Small intestine (tissue), 7 donors: Measurements from ENCODE around the gene CFAP97D2. TPM values are rescaled to one million over a fixed set of nuclear protein-coding genes. Genes with fewer than 3 reads are reported as not detected.

ENCODE experiments used
- DNase-seq, 2 donors: peaks; one replicate each; pipeline versions ENCODE4 v3.0.0 to v3.0.0-alpha.2; 2013
- FAIRE-seq: peaks from 2 replicates; lab custom pipeline; 2012; peaks lifted over from hg19 to GRCh38; lab: Jason Lieb, UNC
- H3K27ac ChIP-seq, 3 donors: one replicate each; pipeline ENCODE4 v1.5.1; 2013; ENCODE audit warnings: low read length in 2 of 3, mild to moderate bottlenecking in 2 of 3, control low read depth in 1 of 3, inconsistent platforms in 1 of 3, low read depth in 1 of 3, moderate library complexity in 1 of 3
- H3K27me3 ChIP-seq, 3 donors: one replicate each; pipeline ENCODE4 v1.6.1; 2013; ENCODE audit warnings: low read length in 3 of 3, inconsistent platforms in 1 of 3; ENCODE audit not compliant: control insufficient read depth in 3 of 3, insufficient read depth in 3 of 3
- H3K36me3 ChIP-seq, 3 donors: one replicate each; pipeline ENCODE4 v1.6.1; 2013; ENCODE audit warnings: low read length in 3 of 3, inconsistent platforms in 1 of 3, low read depth in 1 of 3, mild to moderate bottlenecking in 1 of 3, moderate library complexity in 1 of 3; ENCODE audit not compliant: control insufficient read depth in 3 of 3, insufficient read depth in 2 of 3
- H3K4me1 ChIP-seq, 3 donors: one replicate each; pipeline ENCODE4 v1.6.1; 2013; ENCODE audit warnings: low read length in 2 of 3, inconsistent platforms in 1 of 3, low read depth in 1 of 3, mild to moderate bottlenecking in 1 of 3, moderate library complexity in 1 of 3; ENCODE audit not compliant: control insufficient read depth in 3 of 3, insufficient read depth in 2 of 3
- H3K4me3 ChIP-seq, 3 donors: one replicate each; pipeline ENCODE4 v1.5.1; 2013; ENCODE audit warnings: low read length in 3 of 3, control low read depth in 1 of 3, inconsistent platforms in 1 of 3, low read depth in 1 of 3, mild to moderate bottlenecking in 1 of 3, moderate library complexity in 1 of 3
- H3K9me3 ChIP-seq, 2 donors: one replicate each; pipeline ENCODE4 v1.6.1; 2013; ENCODE audit warnings: low read depth in 1 of 2, low read length in 1 of 2; ENCODE audit not compliant: control insufficient read depth in 2 of 2, insufficient read depth in 1 of 2
- WGBS, 3 donors: extraction: QIAGEN DNeasy Blood & Tissue Kit; methylation state at CpG; one replicate each; pipeline ENCODE4 v1.1.7; 2013; 5-methylcytosine and 5-hydroxymethylcytosine counted together
- polyA plus RNA-seq, 4 donors: library from polyadenylated mRNA; stranded (reverse) in 3 of 4; unstranded in 1 of 4; fragments of 200-250 nt in 3 of 4; fragments of 120-200 nt in 1 of 4; gene quantifications; one replicate each; pipeline versions ENCODE4 v1.2.1 to v1.2.3, GENCODE V29; 2013
- donor health status: healthy with polysubstance abuse.
- donor health status: control.
- donor health status: control.
- donor health status: Bipolar disorder and iron deficiency.
- donor health status: healthy.

Gene CFAP97D2
- polyA plus RNA-seq, 4 donors: not detected

GRCh38 chr13:114226088-114226487 lies 47.0 kb downstream of the CFAP97D2 start:
- Histone ChIP-seq H3K9me3 (no peaks in the 10 kb centered on the region), H3K27ac (no peak overlapping the region), H3K36me3 (no peaks in the 10 kb centered on the region), H3K27me3 (no peaks in the 10 kb centered on the region), H3K4me3 (no peak overlapping the region), H3K4me1 (peaks cover 0 to 19% (median 0%) of the 10 kb centered on the region in 3 donors)
- no peak for FAIRE-seq
- no peak for DNase-seq
- WGBS, 3 donors: 75 to 87% (median 77%) methylated on average over 11 of the region's 11 CpGs

DNA sequence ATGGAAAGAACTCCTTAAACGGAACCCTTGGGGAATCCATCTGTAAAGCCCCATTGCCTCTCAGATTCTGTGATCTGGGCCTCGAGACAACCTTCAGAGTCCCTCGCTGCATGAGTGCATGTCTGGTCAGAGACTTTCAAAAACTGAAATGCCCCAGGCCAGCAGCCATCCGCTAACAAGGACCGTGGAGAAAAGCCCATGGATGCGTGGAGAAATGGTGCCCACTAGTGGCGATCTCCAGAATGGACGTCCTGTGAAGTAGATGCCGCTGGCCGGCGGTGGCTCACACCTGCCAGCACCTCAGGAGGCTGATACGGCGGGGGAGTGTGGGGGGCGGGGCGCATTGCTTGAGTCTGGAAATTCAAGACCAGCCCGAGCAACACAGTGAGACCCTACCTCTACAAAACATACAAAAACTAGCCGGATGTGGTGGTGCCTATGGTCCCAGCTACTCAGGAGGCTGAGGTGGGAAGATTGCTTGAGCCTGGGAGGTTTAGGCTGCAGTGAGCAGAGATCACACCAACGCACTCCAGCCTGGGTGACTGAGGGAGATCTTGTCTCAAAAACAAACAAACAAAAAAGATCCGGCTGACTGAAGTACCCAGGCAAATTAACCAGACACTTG lies 47.8 kb downstream of the CFAP97D2 start:
- DNase-seq (peak; percentile 83 to 88), FAIRE-seq (no peak)
- Histone ChIP-seq H3K36me3 (no peaks in the 10 kb centered on the region), H3K4me3 (no peak overlapping the region), H3K27me3 (no peaks in the 10 kb centered on the region), H3K4me1 (peaks cover 0 to 19% (median 0%) of the 10 kb centered on the region in 3 donors), H3K27ac (no peak overlapping the region), H3K9me3 (no peaks in the 10 kb centered on the region)
- WGBS, 3 donors: 5 to 6% (median 5%) methylated on average over 19 of the region's 19 CpGs

DNA sequence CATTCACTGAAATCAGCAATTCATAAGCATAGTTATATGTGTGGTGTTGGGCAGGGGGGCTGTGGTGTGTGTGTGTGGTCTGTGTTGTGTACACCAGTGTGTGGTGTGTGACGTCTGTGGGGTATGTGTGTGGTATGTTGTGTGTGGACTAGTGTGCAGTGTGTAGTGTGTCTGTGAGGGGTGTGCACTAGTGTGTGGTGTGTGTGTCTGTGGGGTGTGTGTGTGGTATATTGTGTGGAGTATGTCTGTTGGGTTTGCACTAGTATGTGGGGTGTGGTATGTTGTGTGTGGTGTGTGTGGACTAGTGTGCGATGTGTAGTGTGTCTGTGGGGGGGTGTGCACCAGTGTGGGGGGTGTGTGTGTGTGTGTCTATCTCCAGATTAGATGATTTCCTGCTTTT lies 48.5 kb downstream of the CFAP97D2 start:
- no peak for FAIRE-seq
- H3K4me3 ChIP-seq: no peak overlapping the region
- peaks cover 0 to 17% (median 0%) of the 10 kb centered on the region in 3 donors for H3K4me1 ChIP-seq
- DNase-seq: no peak
- 82 to 91% (median 90%) methylated on average over 2 of the region's 2 CpGs for WGBS, 3 donors
- no peaks in the 10 kb centered on the region for H3K27me3 ChIP-seq
- no peaks in the 10 kb centered on the region for H3K36me3 ChIP-seq
- no peak overlapping the region for H3K27ac ChIP-seq
- H3K9me3 ChIP-seq: no peaks in the 10 kb centered on the region

GRCh38 chr13:114228176-114228575 lies 49.1 kb downstream of the CFAP97D2 start:
- Histone ChIP-seq H3K4me3 (no peak overlapping the region), H3K27me3 (no peaks in the 10 kb centered on the region), H3K4me1 (peaks cover 0 to 17% (median 0%) of the 10 kb centered on the region in 3 donors), H3K36me3 (no peaks in the 10 kb centered on the region), H3K27ac (no peak overlapping the region), H3K9me3 (no peaks in the 10 kb centered on the region)
- no peak for FAIRE-seq
- DNase-seq: peak in 1 of 2 donors; percentile 68
- WGBS, 3 donors: 22 to 56% (median 37%) methylated on average over 9 of the region's 9 CpGs

DNA sequence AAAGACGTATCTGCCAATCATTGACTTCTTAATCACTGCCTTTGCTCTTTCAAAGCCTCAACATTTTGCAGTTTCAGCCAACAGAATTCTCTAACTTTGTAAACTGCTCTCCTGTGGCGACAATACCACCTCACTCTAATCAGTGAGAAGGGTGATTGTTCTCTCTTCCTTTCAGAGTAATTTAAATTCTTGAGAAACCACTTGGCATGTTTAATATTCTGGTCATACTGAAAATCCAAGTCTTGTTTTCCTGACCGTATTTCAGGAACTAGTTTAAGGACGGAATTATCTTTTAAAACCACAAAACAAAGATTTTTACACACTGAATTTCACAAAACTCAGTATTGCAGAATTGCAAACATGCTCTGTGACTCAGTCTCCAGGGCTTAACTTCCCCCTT lies 50.4 kb downstream of the CFAP97D2 start:
- FAIRE-seq: no peak
- Histone ChIP-seq H3K36me3 (no peaks in the 10 kb centered on the region), H3K9me3 (no peaks in the 10 kb centered on the region), H3K27me3 (no peaks in the 10 kb centered on the region), H3K4me3 (no peak overlapping the region), H3K27ac (peak overlapping the region in 1 of 3 donors; percentile 63), H3K4me1 (peaks cover 0 to 17% (median 0%) of the 10 kb centered on the region in 3 donors)
- 61 to 80% (median 74%) methylated on average over 4 of the region's 4 CpGs for WGBS, 3 donors
- DNase-seq: no peak

- no peak for FAIRE-seq
- peak; percentile 65 to 86 for DNase-seq
- 13 to 31% (median 27%) methylated on average over 7 of the region's 7 CpGs for WGBS, 3 donors
These were observed 51.1 kb downstream of the CFAP97D2 start for GRCh38 chr13:114230117-114230516.

DNA sequence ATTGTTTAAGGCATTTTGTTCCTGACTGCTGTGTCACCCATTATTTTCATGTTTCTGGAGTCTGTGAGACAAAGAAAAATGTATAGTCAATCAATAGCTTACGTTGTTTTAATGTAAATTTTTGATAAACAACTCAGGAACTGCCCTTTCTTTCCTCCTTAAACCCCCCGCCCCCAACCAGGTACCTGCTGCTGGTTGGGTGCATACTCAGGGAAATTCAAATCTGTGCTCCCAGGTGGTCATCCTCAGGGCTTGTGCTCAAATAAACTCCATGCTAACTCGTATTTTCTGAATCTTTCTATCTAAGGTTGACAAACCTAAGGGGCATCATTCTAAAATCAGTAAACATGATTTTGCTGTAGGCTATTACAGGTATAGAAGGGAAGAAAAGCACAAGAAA lies 51.5 kb downstream of the CFAP97D2 start:
- H3K27ac ChIP-seq: peak overlapping the region in 1 of 3 donors; percentile 54
- H3K27me3 ChIP-seq: no peaks in the 10 kb centered on the region
- FAIRE-seq (no peak), DNase-seq (no peak)
- H3K4me3 ChIP-seq: no peak overlapping the region
- 28 to 51% (median 29%) methylated on average over 3 of the region's 3 CpGs for WGBS, 3 donors
- H3K4me1 ChIP-seq: peaks cover 0 to 17% (median 1%) of the 10 kb centered on the region in 3 donors
- H3K36me3 ChIP-seq: no peaks in the 10 kb centered on the region
- H3K9me3 ChIP-seq: no peaks in the 10 kb centered on the region

More at GRCh38 chr13:114230117-114230516, 51.1 kb downstream of the CFAP97D2 start:
- H3K27ac ChIP-seq: peak overlapping the region in 1 of 3 donors; percentile 63
- no peak overlapping the region for H3K4me3 ChIP-seq
- no peaks in the 10 kb centered on the region for H3K27me3 ChIP-seq
- no peaks in the 10 kb centered on the region for H3K9me3 ChIP-seq
- peaks cover 0 to 17% (median 0%) of the 10 kb centered on the region in 3 donors for H3K4me1 ChIP-seq
- H3K36me3 ChIP-seq: no peaks in the 10 kb centered on the region

DNA sequence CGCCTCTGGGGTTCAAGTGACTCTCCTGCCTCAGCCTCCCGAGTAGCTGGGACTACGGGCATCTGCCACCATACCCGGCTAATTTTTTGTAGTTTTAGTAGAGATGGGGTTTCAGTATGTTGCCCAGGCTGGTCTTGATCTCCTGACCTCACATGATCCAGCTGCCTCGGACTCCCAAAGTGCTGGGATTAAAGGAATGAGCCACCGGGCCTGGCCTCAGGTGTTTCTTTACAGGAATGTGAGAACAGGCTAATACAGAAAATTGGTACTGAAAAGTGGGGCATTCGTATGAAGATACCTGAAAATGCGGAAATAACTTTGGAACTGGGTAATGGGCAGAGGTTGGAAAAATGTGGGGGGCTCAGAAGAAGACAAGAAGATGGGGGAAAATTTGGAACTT lies 52.8 kb downstream of the CFAP97D2 start:
- 77 to 88% (median 83%) methylated on average over 8 of the region's 8 CpGs for WGBS, 3 donors
- H3K4me3 ChIP-seq: no peak overlapping the region
- DNase-seq (no peak), FAIRE-seq (no peak)
- H3K27me3 ChIP-seq: no peaks in the 10 kb centered on the region
- H3K36me3 ChIP-seq: peaks cover 0 to 3% (median 0%) of the 10 kb centered on the region in 3 donors
- H3K27ac ChIP-seq: no peak overlapping the region
- peaks cover 1 to 17% (median 2%) of the 10 kb centered on the region in 3 donors for H3K4me1 ChIP-seq
- no peaks in the 10 kb centered on the region for H3K9me3 ChIP-seq
